Measurements from ENCODE around the gene SCARB1. TPM values are rescaled to one million over a fixed set of nuclear protein-coding genes. Genes with fewer than 3 reads are reported as not detected.

The SCARB1 gene
- total and polyA plus RNA-seq, 2 donors (not counting 3 experiments of a cell fraction or from before 2014, with no cell fraction given), result 125 to 141 TPM

- ChIA-PET CTCF (interaction anchor here (1.2 to 3.3 kb wide), 4 partner anchors 219 to 733 kb away, joined by 3 to 35 read pairs (median 8); no protein-coding TSS in a partner anchor), POLR2A (no interaction called here)
- no peak overlapping the region for H3K9ac ChIP-seq (replicated peaks; ENCODE audit: extremely low read depth, insufficient read depth, low read length)
- H3K4me1 ChIP-seq (ENCODE audit: control insufficient read depth, extremely low read depth, insufficient read depth, low read length), result no peaks in the 10 kb centered on the region
- BruUV-seq (replicated peaks), result no TSS peak
- no peak overlapping the region for H3K4me3 ChIP-seq (replicated peaks in 1 of 3; ENCODE audit: insufficient read depth in 1 of 3, low read depth in 1 of 3, low read length in 3 of 3)
- no peaks in the 10 kb centered on the region for H3K9me1 ChIP-seq (replicated peaks; ENCODE audit: control insufficient read depth, extremely low read depth, insufficient read depth, low read length)
- no peak for FAIRE-seq
- dilution Hi-C loops (cut with MboI; ENCODE audit: extremely low pct_ligation_motif_present, low sequenced_read_pairs), result no loop called here
- intact Hi-C loops (cut with micrococcal nuclease), result loop anchor here (5.0 to 10.0 kb wide), 5 partner anchors 248 to 863 kb away; no protein-coding TSS in a partner anchor
- no peak overlapping the region for H2AFZ ChIP-seq (ENCODE audit: low read depth, low read length)
- no peak overlapping the region for H3K27ac ChIP-seq (ENCODE audit: insufficient read depth, low read depth, low read length)
- no peaks in the 10 kb centered on the region for H4K20me1 ChIP-seq (replicated peaks; ENCODE audit: control insufficient read depth, extremely low read depth, insufficient read depth, low read length)
- no peak for DNase-seq (ENCODE audit: low read depth, low spot score)
- H3K9me3 ChIP-seq (replicated peaks; ENCODE audit: control insufficient read depth, insufficient read depth, low read length), result no peaks in the 10 kb centered on the region
- no peaks in the 10 kb centered on the region for H3K79me2 ChIP-seq (ENCODE audit: control insufficient read depth, insufficient read depth, low read length)
- TF ChIP-seq MYC (IDR thresholded peaks at IDR 0.05; ENCODE audit: low read depth, low read length), result no peak
- no peak for TF ChIP-seq JUN (IDR thresholded peaks at IDR 0.05; ENCODE audit: borderline replicate concordance, insufficient read depth, insufficient read length, low read depth)
- TF ChIP-seq POLR2A (IDR thresholded peaks at IDR 0.05; ENCODE audit: low read depth, low read length), result no peak
- no peak for TF ChIP-seq FOS (IDR thresholded peaks at IDR 0.05; ENCODE audit: borderline replicate concordance, insufficient read depth, low read length)
- TF ChIP-seq, protein P1, sequence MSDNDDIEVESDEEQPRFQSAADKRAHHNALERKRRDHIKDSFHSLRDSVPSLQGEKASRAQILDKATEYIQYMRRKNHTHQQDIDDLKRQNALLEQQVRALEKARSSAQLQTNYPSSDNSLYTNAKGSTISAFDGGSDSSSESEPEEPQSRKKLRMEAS (IDR thresholded peaks at IDR 0.05; ENCODE audit: insufficient read depth, insufficient read length), result no peak
- no peak for TF ChIP-seq GATA2 (IDR thresholded peaks at IDR 0.05; ENCODE audit: insufficient read depth, insufficient read length, low read depth, low read length)
- TF ChIP-seq EZH2 (IDR thresholded peaks at IDR 0.05; ENCODE audit: borderline replicate concordance, low read depth, low read length, severe bottlenecking), result no peak
- no peak for TF ChIP-seq POLR2AphosphoS5 (IDR thresholded peaks at IDR 0.05; ENCODE audit: insufficient read depth, low read depth, low read length)
- TF ChIP-seq, protein P2, sequence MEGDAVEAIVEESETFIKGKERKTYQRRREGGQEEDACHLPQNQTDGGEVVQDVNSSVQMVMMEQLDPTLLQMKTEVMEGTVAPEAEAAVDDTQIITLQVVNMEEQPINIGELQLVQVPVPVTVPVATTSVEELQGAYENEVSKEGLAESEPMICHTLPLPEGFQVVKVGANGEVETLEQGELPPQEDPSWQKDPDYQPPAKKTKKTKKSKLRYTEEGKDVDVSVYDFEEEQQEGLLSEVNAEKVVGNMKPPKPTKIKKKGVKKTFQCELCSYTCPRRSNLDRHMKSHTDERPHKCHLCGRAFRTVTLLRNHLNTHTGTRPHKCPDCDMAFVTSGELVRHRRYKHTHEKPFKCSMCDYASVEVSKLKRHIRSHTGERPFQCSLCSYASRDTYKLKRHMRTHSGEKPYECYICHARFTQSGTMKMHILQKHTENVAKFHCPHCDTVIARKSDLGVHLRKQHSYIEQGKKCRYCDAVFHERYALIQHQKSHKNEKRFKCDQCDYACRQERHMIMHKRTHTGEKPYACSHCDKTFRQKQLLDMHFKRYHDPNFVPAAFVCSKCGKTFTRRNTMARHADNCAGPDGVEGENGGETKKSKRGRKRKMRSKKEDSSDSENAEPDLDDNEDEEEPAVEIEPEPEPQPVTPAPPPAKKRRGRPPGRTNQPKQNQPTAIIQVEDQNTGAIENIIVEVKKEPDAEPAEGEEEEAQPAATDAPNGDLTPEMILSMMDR (IDR thresholded peaks at IDR 0.05; ENCODE audit: extremely low read depth in 1 of 2, insufficient read depth in 1 of 2, low read depth in 1 of 2, low read length in 2 of 2), result no peak
- H3K27me3 ChIP-seq (ENCODE audit: control insufficient read depth in 2 of 2, insufficient read depth in 2 of 2, low read length in 2 of 2), result no peaks in the 10 kb centered on the region
- H3K36me3 ChIP-seq (ENCODE audit: control insufficient read depth in 2 of 2, extremely low read depth in 1 of 2, insufficient read depth in 2 of 2, low read length in 2 of 2), result no peaks in the 10 kb centered on the region
- H3K4me2 ChIP-seq (ENCODE audit: insufficient read depth, low read length), result no peak overlapping the region
Observed at GRCh38 chr12:124769881-124770512, 93.7 kb downstream of the SCARB1 start.
